Activated T-cell treated with anti-CD3 and anti-CD28 coated beads, Interleukin-2, amount 50 U/mL, for 72 hours (primary cell): ENCODE measurements around the gene LVRN. TPM values are rescaled to one million over a fixed set of nuclear protein-coding genes. Genes with fewer than 3 reads are reported as not detected.

ENCODE experiments used
- ATAC-seq, 2 donors: fragments of 150-1000 bp; cut with Tn5 transposase; replicated peaks in 1 of 2; 2 replicates each; pipeline ENCODE4 v1.10.0; 2021; ENCODE audit warnings: moderate library complexity in 2 of 2, mild to moderate bottlenecking in 1 of 2
- DNase-seq, 2 donors: peaks; one replicate each; pipeline ENCODE4 v3.0.0; 2021 to 2022; ENCODE audit warnings: mixed read lengths in 1 of 2
- H3K27ac Mint-ChIP-seq: one replicate; pipeline ENCODE4 v1.8.0; 2022; ENCODE audit warnings: mild to moderate bottlenecking, moderate library complexity, mixed read lengths
- H3K27me3 Mint-ChIP-seq: one replicate; pipeline ENCODE4 v1.8.0; 2022; ENCODE audit warnings: low read depth, mixed read lengths
- H3K36me3 Mint-ChIP-seq, 2 donors: one replicate each; pipeline ENCODE4 v1.8.0; 2022; ENCODE audit warnings: mixed read lengths in 2 of 2, mild to moderate bottlenecking in 1 of 2; ENCODE audit not compliant: insufficient read depth in 2 of 2
- H3K4me1 Mint-ChIP-seq: one replicate; pipeline ENCODE4 v1.8.0; 2022; ENCODE audit warnings: low read depth, mixed read lengths
- H3K4me3 Mint-ChIP-seq, 2 donors: one replicate each; pipeline ENCODE4 v1.8.0; 2022; ENCODE audit warnings: mild to moderate bottlenecking in 2 of 2, mixed read lengths in 2 of 2, moderate library complexity in 2 of 2
- H3K9me3 Mint-ChIP-seq, 2 donors: one replicate each; pipeline ENCODE4 v1.8.0; 2022; ENCODE audit warnings: mixed read lengths in 2 of 2
- total RNA-seq, 2 donors: library from RNA; stranded (reverse); gene quantifications; one replicate each; pipeline ENCODE4 v1.2.3, GENCODE V29; 2022

Gene LVRN
- total RNA-seq, 2 donors from 2014 or later: 0.07 TPM; not detected in 1

- DNase-seq (no peak), ATAC-seq (no peak)
- Mint-ChIP-seq H3K4me1 (no peaks in the 10 kb centered on the region), H3K9me3 (no peaks in the 10 kb centered on the region), H3K27ac (no peak overlapping the region), H3K27me3 (peaks cover 32% of the 10 kb centered on the region), H3K36me3 (no peaks in the 10 kb centered on the region), H3K4me3 (no peak overlapping the region)
Observed at GRCh38 chr5:116058346-116058936, 96.2 kb downstream of the LVRN start.

GRCh38 chr5:116062352-116062751 lies 100.1 kb downstream of the LVRN start:
- ATAC-seq (no peak), DNase-seq (no peak)
- no peak overlapping the region for H3K27ac Mint-ChIP-seq
- peaks cover 43% of the 10 kb centered on the region for H3K27me3 Mint-ChIP-seq
- no peak overlapping the region for H3K4me3 Mint-ChIP-seq
- no peaks in the 10 kb centered on the region for H3K4me1 Mint-ChIP-seq
- no peaks in the 10 kb centered on the region for H3K9me3 Mint-ChIP-seq
- no peaks in the 10 kb centered on the region for H3K36me3 Mint-ChIP-seq

- no peak overlapping the region for H3K27ac Mint-ChIP-seq
- no peak overlapping the region for H3K4me3 Mint-ChIP-seq
- H3K36me3 Mint-ChIP-seq: no peaks in the 10 kb centered on the region
- H3K27me3 Mint-ChIP-seq: peaks cover 32% of the 10 kb centered on the region
- ATAC-seq: no peak
- no peaks in the 10 kb centered on the region for H3K9me3 Mint-ChIP-seq
- no peaks in the 10 kb centered on the region for H3K4me1 Mint-ChIP-seq
- no peak for DNase-seq
Observed at GRCh38 chr5:116063950-116064349, 101.7 kb downstream of the LVRN start.

DNA sequence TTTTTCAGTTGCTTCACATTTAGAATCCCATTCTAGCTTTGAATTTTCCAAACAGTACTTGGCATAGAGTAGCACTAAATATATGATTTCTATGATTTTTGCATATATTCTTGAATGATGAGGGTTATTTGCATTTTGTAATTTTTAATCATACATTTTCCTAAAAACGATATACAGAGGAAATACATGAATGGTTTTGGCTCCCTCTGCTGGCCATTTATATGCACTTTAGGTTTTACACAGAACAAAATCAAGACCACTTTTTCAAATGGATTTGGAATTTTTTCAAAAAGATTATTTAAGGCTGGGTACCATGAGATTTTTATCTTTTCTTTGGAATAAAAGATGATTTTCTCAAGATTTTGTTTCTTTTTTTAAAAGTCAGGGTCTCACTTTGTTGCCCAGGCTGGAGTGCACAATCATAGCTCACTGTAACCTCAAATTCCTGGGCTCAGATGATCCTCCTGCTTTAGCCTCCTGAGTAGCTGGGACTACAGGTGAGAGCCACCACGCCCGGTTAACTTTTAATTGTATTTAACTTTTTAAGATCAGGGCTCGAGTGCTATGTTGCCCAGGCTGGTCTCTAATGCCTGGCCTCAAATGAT lies 105.9 kb downstream of the LVRN start:
- ATAC-seq (no peak), DNase-seq (peak; percentile 27 to 39)
- no peaks in the 10 kb centered on the region for H3K36me3 Mint-ChIP-seq
- H3K27me3 Mint-ChIP-seq: peaks cover 32% of the 10 kb centered on the region
- H3K4me1 Mint-ChIP-seq: no peaks in the 10 kb centered on the region
- H3K27ac Mint-ChIP-seq: no peak overlapping the region
- H3K9me3 Mint-ChIP-seq: no peaks in the 10 kb centered on the region
- H3K4me3 Mint-ChIP-seq: no peak overlapping the region

DNA sequence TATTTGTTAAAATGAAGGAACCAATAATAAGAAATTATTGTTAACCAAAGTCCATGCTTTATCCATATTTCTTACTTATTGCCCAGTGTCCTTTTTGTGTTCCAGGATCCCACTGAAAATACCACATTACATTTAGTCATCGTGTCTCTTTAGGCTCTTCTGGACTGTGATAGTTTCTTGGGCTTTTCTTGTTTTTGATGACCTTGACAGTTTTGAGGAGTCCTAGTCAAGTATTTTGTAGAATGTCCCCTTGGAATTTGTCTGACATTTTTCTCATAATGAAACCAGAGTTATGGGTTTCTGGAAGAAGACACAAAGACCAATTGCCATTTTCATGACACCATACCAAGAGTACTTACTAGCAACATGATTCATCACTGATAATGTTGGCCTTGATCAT lies 108.9 kb downstream of the LVRN start:
- no peak for DNase-seq
- no peak for ATAC-seq
- peaks cover 13% of the 10 kb centered on the region for H3K4me1 Mint-ChIP-seq
- peaks cover 0 to under 1% of the 10 kb centered on the region in 2 donors for H3K36me3 Mint-ChIP-seq
- H3K9me3 Mint-ChIP-seq: peaks cover 1 to 2% of the 10 kb centered on the region in 2 donors
- H3K4me3 Mint-ChIP-seq: no peak overlapping the region
- peaks cover 31% of the 10 kb centered on the region for H3K27me3 Mint-ChIP-seq
- H3K27ac Mint-ChIP-seq: no peak overlapping the region

DNA sequence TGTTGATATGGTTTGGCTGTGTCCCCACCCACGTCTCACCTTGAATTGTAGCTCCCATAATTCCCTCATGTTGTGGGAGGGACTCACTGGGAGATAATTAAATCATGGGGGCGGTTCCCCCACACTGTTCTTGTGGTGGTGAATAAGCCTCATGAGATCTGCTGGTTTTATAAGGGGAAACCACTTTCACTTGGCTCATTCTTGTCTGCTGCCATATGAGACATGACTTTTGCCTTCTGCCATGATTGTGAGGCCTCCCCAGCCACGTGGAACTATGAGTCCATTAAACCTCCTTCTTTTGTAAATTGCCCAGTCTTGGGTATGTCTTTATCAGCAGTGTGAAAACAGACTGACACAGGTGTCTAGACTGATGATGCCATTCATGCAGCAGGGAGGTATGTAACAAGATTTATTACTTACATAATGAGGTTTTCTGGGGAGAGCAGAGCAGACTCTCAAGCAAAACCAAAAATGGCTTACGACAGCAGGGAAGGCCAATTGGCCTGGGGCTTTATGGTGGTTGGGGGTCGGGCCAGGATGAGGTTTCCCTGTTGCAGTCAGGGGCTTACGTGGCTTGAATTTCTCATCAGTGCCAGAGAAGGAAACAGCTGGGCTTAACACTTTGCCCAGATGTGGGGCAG lies 113.0 kb downstream of the LVRN start:
- Mint-ChIP-seq H3K27me3 (peaks cover 20% of the 10 kb centered on the region), H3K27ac (no peak overlapping the region), H3K4me3 (peak overlapping the region; percentile 28 to 45), H3K9me3 (peaks cover 2% of the 10 kb centered on the region in 2 donors), H3K4me1 (peaks cover 25% of the 10 kb centered on the region), H3K36me3 (peaks cover 0 to 1% of the 10 kb centered on the region in 2 donors)
- DNase-seq: no peak
- ATAC-seq: peak; percentile 25 to 42

DNA sequence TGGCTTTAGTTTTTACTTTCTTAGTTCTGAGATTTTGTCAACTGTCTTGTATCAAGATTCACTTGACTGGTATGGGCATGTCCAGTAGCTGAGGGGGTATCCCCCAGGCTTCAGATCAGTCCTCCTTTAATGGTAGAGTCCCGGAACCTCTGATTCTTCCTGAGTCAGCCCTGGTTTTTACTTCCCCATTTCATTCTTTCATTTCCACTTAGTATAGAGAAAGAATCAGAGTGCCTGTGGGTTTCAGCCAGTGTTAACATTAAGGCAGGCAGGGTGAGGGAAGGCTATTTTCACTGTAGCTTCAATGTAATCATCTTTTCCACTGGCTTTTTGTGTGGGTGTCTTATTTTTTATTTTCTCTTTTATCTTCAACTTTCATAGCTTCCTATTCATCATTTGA lies 114.2 kb downstream of the LVRN start:
- peaks cover 2% of the 10 kb centered on the region in 2 donors for H3K9me3 Mint-ChIP-seq
- peaks cover 25% of the 10 kb centered on the region for H3K4me1 Mint-ChIP-seq
- H3K27ac Mint-ChIP-seq: peak overlapping the region; percentile 17
- peaks cover 20% of the 10 kb centered on the region for H3K27me3 Mint-ChIP-seq
- peaks cover 0 to 1% of the 10 kb centered on the region in 2 donors for H3K36me3 Mint-ChIP-seq
- DNase-seq (peak in 1 of 2 donors; percentile 11), ATAC-seq (peak; percentile 88 to 93)
- H3K4me3 Mint-ChIP-seq: peak overlapping the region in 1 of 2 donors; percentile 62

Other genes starting within 250 kb of the LVRN start
- gene CDO1, start 145.8 kb upstream of the LVRN start, total RNA-seq: under 1 TPM; 0.42 to 0.50 TPM
- gene ATG12, start 120.9 kb upstream of the LVRN start, total RNA-seq: 10 to 100 TPM; 43.0 to 50.0 TPM
- 10 to 100 TPM; 58.7 to 63.4 TPM for gene AP3S1, start 120.5 kb upstream of the LVRN start, total RNA-seq
- gene ARL14EPL, start 70.0 kb downstream of the LVRN start, total RNA-seq: not detected
- gene COMMD10, start 122.5 kb downstream of the LVRN start, total RNA-seq: 10 to 100 TPM; 21.9 to 22.9 TPM